ENCODE measurements around the gene MRPL12.

Gene MRPL12

GRCh38 chr17:81690549-81690948, 12.6 kb upstream of the MRPL12 start:
- no peak overlapping the region for H3K4me3 Mint-ChIP-seq
- peaks cover 38% of the 10 kb centered on the region for H3K4me1 Mint-ChIP-seq
- no peaks in the 10 kb centered on the region for H3K9me3 Mint-ChIP-seq
- no peaks in the 10 kb centered on the region for H3K27me3 Mint-ChIP-seq
- peaks cover 56% of the 10 kb centered on the region for H3K36me3 Mint-ChIP-seq
- ATAC-seq: no peak
- H3K27ac Mint-ChIP-seq: no peak overlapping the region

- Mint-ChIP-seq H3K27me3 (no peaks in the 10 kb centered on the region), H3K4me3 (no peak overlapping the region), H3K27ac (no peak overlapping the region), H3K36me3 (peaks cover 58% of the 10 kb centered on the region), H3K9me3 (no peaks in the 10 kb centered on the region), H3K4me1 (peaks cover 31% of the 10 kb centered on the region)
- no peak for ATAC-seq
These were observed 12.0 kb upstream of the MRPL12 start for GRCh38 chr17:81691196-81691595.

GRCh38 chr17:81691608-81692007, 11.6 kb upstream of the MRPL12 start:
- peaks cover 28% of the 10 kb centered on the region for H3K4me1 Mint-ChIP-seq
- no peak for ATAC-seq
- no peak overlapping the region for H3K27ac Mint-ChIP-seq
- no peak overlapping the region for H3K4me3 Mint-ChIP-seq
- H3K9me3 Mint-ChIP-seq: no peaks in the 10 kb centered on the region
- no peaks in the 10 kb centered on the region for H3K27me3 Mint-ChIP-seq
- peaks cover 58% of the 10 kb centered on the region for H3K36me3 Mint-ChIP-seq

- Mint-ChIP-seq H3K36me3 (peaks cover 63% of the 10 kb centered on the region), H3K9me3 (no peaks in the 10 kb centered on the region), H3K4me1 (peaks cover 15% of the 10 kb centered on the region), H3K27me3 (no peaks in the 10 kb centered on the region), H3K27ac (no peak overlapping the region), H3K4me3 (no peak overlapping the region)
- no peak for ATAC-seq
These were observed 9.5 kb upstream of the MRPL12 start for GRCh38 chr17:81693509-81694210.

GRCh38 chr17:81694810-81695209, 8.4 kb upstream of the MRPL12 start:
- H3K9me3 Mint-ChIP-seq: no peaks in the 10 kb centered on the region
- peaks cover 4% of the 10 kb centered on the region for H3K4me1 Mint-ChIP-seq
- H3K27ac Mint-ChIP-seq: no peak overlapping the region
- no peak overlapping the region for H3K4me3 Mint-ChIP-seq
- H3K36me3 Mint-ChIP-seq: peaks cover 53% of the 10 kb centered on the region
- ATAC-seq: no peak
- no peaks in the 10 kb centered on the region for H3K27me3 Mint-ChIP-seq

- Mint-ChIP-seq H3K9me3 (no peaks in the 10 kb centered on the region), H3K4me3 (no peak overlapping the region), H3K36me3 (peaks cover 49% of the 10 kb centered on the region), H3K4me1 (peaks cover under 1% of the 10 kb centered on the region), H3K27me3 (no peaks in the 10 kb centered on the region), H3K27ac (no peak overlapping the region)
- no peak for ATAC-seq
These were observed 8.0 kb upstream of the MRPL12 start for GRCh38 chr17:81695211-81695610.

- H3K4me1 Mint-ChIP-seq: peaks cover 3% of the 10 kb centered on the region
- no peak overlapping the region for H3K4me3 Mint-ChIP-seq
- ATAC-seq: no peak
- peaks cover 50% of the 10 kb centered on the region for H3K36me3 Mint-ChIP-seq
- H3K27ac Mint-ChIP-seq: no peak overlapping the region
- no peaks in the 10 kb centered on the region for H3K9me3 Mint-ChIP-seq
- H3K27me3 Mint-ChIP-seq: no peaks in the 10 kb centered on the region
These were observed 7.4 kb upstream of the MRPL12 start for GRCh38 chr17:81695801-81696200.

- peaks cover 9% of the 10 kb centered on the region for H3K4me1 Mint-ChIP-seq
- no peak overlapping the region for H3K27ac Mint-ChIP-seq
- H3K4me3 Mint-ChIP-seq: no peak overlapping the region
- no peaks in the 10 kb centered on the region for H3K9me3 Mint-ChIP-seq
- no peaks in the 10 kb centered on the region for H3K27me3 Mint-ChIP-seq
- H3K36me3 Mint-ChIP-seq: peaks cover 49% of the 10 kb centered on the region
- no peak for ATAC-seq
These were observed 6.8 kb upstream of the MRPL12 start for GRCh38 chr17:81696218-81696941.

GRCh38 chr17:81697261-81698044, 5.7 kb upstream of the MRPL12 start:
- no peak for ATAC-seq
- Mint-ChIP-seq H3K27me3 (no peaks in the 10 kb centered on the region), H3K9me3 (no peaks in the 10 kb centered on the region), H3K4me3 (no peak overlapping the region), H3K27ac (no peak overlapping the region), H3K4me1 (peaks cover 20% of the 10 kb centered on the region), H3K36me3 (peaks cover 43% of the 10 kb centered on the region)

GRCh38 chr17:81700353-81701287, 2.5 kb upstream of the MRPL12 start:
- H3K27ac Mint-ChIP-seq: peak overlapping the region; percentile 93
- ATAC-seq: no peak
- no peaks in the 10 kb centered on the region for H3K27me3 Mint-ChIP-seq
- H3K9me3 Mint-ChIP-seq: no peaks in the 10 kb centered on the region
- peaks cover 49% of the 10 kb centered on the region for H3K36me3 Mint-ChIP-seq
- H3K4me3 Mint-ChIP-seq: no peak overlapping the region
- H3K4me1 Mint-ChIP-seq: peaks cover 40% of the 10 kb centered on the region

- Mint-ChIP-seq H3K4me1 (peaks cover 40% of the 10 kb centered on the region), H3K9me3 (no peaks in the 10 kb centered on the region), H3K27me3 (no peaks in the 10 kb centered on the region), H3K36me3 (peaks cover 49% of the 10 kb centered on the region), H3K27ac (peak overlapping the region; percentile 93), H3K4me3 (peak overlapping the region; percentile 87)
- no peak for ATAC-seq
These were observed 1.7 kb upstream of the MRPL12 start for GRCh38 chr17:81701288-81702071.

- H3K36me3 Mint-ChIP-seq: peaks cover 38% of the 10 kb centered on the region
These were observed 834 bp downstream of the MRPL12 start for GRCh38 chr17:81703747-81704654.

GRCh38 chr17:81705518-81706231, 2.5 kb downstream of the MRPL12 start:
- H3K27ac Mint-ChIP-seq: peak overlapping the region; percentile 93
- H3K36me3 Mint-ChIP-seq: peaks cover 36% of the 10 kb centered on the region
- ATAC-seq: no peak
- H3K4me3 Mint-ChIP-seq: no peak overlapping the region
- peaks cover 45% of the 10 kb centered on the region for H3K4me1 Mint-ChIP-seq
- no peaks in the 10 kb centered on the region for H3K9me3 Mint-ChIP-seq
- no peaks in the 10 kb centered on the region for H3K27me3 Mint-ChIP-seq

More at GRCh38 chr17:81703747-81704654, 834 bp downstream of the MRPL12 start:
- Mint-ChIP-seq H3K4me1 (peaks cover 40% of the 10 kb centered on the region), H3K4me3 (peak overlapping the region; percentile 87), H3K27ac (peak overlapping the region; percentile 93), H3K9me3 (no peaks in the 10 kb centered on the region), H3K27me3 (no peaks in the 10 kb centered on the region)
- no peak for ATAC-seq

Measured in stimulated activated memory B cell treated with anti-CD40 and anti-IgM and Interleukin-4, amounts not matched to agents 10 μg/mL and 1 μg/mL and 100 μg/mL, for 72 hours (primary cell).